MCF 10A (cell line): ENCODE results near the gene FRY. TPM values are rescaled to one million over a fixed set of nuclear protein-coding genes. Genes with fewer than 3 reads are reported as not detected.

ENCODE experiments used
- BruUV-seq: library from RNA; stranded (reverse); fragments of 400-500 nt; replicated peaks from 2 replicates; lab custom pipeline; 2021; lab: Mats Ljungman, UMichigan
- CTCF ChIA-PET: fragments of 300-600 bp; sonication (Branson Sonifier 250); formaldehyde crosslinking; extraction: SDS; loops from one replicate; lab custom pipeline; 2021; ENCODE audit warnings: antibody characterized with exemption, inconsistent platforms; lab: Yijun Ruan, JAX
- POLR2A ChIA-PET: fragments of 300-600, 350-650 bp; sonication (Branson Sonifier 250); formaldehyde crosslinking; extraction: SDS; loops from one replicate; lab custom pipeline; 2020; ENCODE audit warnings: antibody characterized with exemption, inconsistent platforms; lab: Yijun Ruan, JAX
- DNase-seq: peaks from one replicate; pipeline ENCODE4 v3.0.0-alpha.2; 2018; ENCODE audit not compliant: unreplicated experiment
- H3K27ac Mint-ChIP-seq: one replicate; pipeline ENCODE4 v1.8.0; 2022; ENCODE audit warnings: mild to moderate bottlenecking, low read depth, mixed read lengths; ENCODE audit not compliant: unreplicated experiment
- H3K27me3 Mint-ChIP-seq: one replicate; pipeline ENCODE4 v1.8.0; 2022; ENCODE audit warnings: mixed read lengths; ENCODE audit not compliant: insufficient read depth, unreplicated experiment
- H3K36me3 Mint-ChIP-seq: one replicate; pipeline ENCODE4 v1.8.0; 2022; ENCODE audit warnings: mild to moderate bottlenecking, moderate library complexity, mixed read lengths; ENCODE audit not compliant: insufficient read depth, unreplicated experiment
- H3K4me1 Mint-ChIP-seq: one replicate; pipeline ENCODE4 v1.8.0; 2022; ENCODE audit warnings: mixed read lengths; ENCODE audit not compliant: insufficient read depth, unreplicated experiment
- H3K4me3 Mint-ChIP-seq: one replicate; pipeline ENCODE4 v1.8.0; 2022; ENCODE audit warnings: mild to moderate bottlenecking, moderate library complexity, mixed read lengths; ENCODE audit not compliant: unreplicated experiment
- H3K9me3 Mint-ChIP-seq: one replicate; pipeline ENCODE4 v1.8.0; 2022; ENCODE audit warnings: mixed read lengths; ENCODE audit not compliant: unreplicated experiment
- intact Hi-C: fragments of 100-400 bp; cut with micrococcal nuclease; formaldehyde crosslinking; loops from 2 replicates; pipeline ENCODE4 v1.14.1; 2022
- total RNA-seq: library from RNA; stranded (reverse); gene quantifications from 2 replicates; pipeline ENCODE4 v1.2.3, GENCODE V29; 2022
- TF ChIP-seq, protein P1 (sequence below): fragments of 200-600 bp; IDR thresholded peaks from one replicate; pipeline ENCODE4 v1.8.0; 2022; ENCODE audit warnings: antibody characterized with exemption, mild to moderate bottlenecking; ENCODE audit not compliant: unreplicated experiment

The FRY gene
- total RNA-seq, 1 experiment from 2014 or later: 8.9 TPM

DNA sequence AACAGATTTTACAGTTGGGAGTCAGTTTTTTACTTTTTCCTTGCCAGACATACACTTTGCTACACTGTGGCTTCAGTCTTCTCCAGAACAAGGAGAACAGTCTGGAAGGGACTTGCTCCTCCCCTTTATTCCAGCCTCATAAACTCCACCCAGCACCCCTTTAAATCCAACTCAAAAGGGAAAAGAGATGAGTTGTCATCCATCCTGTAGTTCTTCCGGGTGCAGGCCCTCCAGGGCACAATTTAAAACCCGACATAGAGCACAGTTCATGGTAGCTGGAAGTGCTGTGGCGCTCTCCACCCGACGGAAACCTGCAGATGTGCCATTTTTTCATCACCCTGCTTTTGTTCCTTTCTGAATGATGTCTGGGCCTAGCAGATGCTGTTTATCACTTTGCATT lies 184.7 kb downstream of the FRY start:
- no peaks in the 10 kb centered on the region for H3K9me3 Mint-ChIP-seq
- POLR2A ChIA-PET: interaction anchor here (1.1 to 1.5 kb wide), 3 partner anchors 9 to 22 kb away, joined by 3 to 4 read pairs (median 3); no protein-coding TSS in a partner anchor
- H3K27me3 Mint-ChIP-seq: no peaks in the 10 kb centered on the region
- intact Hi-C loops: no loop called here
- H3K4me3 Mint-ChIP-seq: no peak overlapping the region
- BruUV-seq: no TSS peak
- DNase-seq: no peak
- no peaks in the 10 kb centered on the region for H3K4me1 Mint-ChIP-seq
- TF ChIP-seq, protein P1, sequence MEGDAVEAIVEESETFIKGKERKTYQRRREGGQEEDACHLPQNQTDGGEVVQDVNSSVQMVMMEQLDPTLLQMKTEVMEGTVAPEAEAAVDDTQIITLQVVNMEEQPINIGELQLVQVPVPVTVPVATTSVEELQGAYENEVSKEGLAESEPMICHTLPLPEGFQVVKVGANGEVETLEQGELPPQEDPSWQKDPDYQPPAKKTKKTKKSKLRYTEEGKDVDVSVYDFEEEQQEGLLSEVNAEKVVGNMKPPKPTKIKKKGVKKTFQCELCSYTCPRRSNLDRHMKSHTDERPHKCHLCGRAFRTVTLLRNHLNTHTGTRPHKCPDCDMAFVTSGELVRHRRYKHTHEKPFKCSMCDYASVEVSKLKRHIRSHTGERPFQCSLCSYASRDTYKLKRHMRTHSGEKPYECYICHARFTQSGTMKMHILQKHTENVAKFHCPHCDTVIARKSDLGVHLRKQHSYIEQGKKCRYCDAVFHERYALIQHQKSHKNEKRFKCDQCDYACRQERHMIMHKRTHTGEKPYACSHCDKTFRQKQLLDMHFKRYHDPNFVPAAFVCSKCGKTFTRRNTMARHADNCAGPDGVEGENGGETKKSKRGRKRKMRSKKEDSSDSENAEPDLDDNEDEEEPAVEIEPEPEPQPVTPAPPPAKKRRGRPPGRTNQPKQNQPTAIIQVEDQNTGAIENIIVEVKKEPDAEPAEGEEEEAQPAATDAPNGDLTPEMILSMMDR: no peak
- H3K36me3 Mint-ChIP-seq: peaks cover 6% of the 10 kb centered on the region
- CTCF ChIA-PET: interaction anchor here (0.6 kb wide), 1 partner anchor 321 kb away, joined by 3 read pairs; no protein-coding TSS in a partner anchor
- H3K27ac Mint-ChIP-seq: no peak overlapping the region

DNA sequence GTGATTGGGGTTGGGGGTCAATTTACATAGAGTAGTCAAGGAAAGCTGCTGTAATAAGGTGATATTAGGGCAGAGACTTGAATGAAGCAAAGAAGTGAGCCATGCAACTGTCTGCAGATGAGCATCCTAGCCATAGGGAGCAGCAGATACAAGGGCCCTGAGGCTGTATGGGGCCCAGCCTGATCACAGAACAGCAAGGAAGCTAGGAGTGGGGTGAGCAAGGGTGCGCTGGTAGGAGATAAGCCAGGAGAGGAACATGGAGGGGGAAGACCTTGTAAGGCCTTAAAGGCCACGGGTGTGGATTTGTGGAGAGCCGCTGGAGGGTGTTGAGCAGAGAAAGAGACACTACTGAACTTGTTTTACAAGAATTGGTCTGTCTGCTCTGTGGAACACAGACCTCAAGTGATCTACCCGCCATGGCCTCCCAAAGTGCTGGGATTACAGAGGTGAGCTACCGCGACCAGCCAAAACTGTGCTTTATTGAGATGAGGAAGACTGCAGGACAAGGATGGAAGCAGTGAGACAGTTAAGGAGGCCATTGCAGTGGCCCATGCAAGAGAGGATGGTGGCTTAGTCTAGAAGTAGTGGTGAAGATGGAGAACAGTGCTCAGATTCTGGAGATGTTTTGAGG lies 190.6 kb downstream of the FRY start:
- Mint-ChIP-seq H3K36me3 (peaks cover 6% of the 10 kb centered on the region), H3K27me3 (no peaks in the 10 kb centered on the region), H3K27ac (no peak overlapping the region), H3K4me1 (no peaks in the 10 kb centered on the region), H3K4me3 (no peak overlapping the region), H3K9me3 (no peaks in the 10 kb centered on the region)
- POLR2A ChIA-PET: no interaction called here
- BruUV-seq: no TSS peak
- intact Hi-C loops: no loop called here
- no peak for DNase-seq
- TF ChIP-seq, protein P1: no peak
- CTCF ChIA-PET: interaction anchor here (1.6 kb wide), 1 partner anchor 25 kb away, joined by 3 read pairs; no protein-coding TSS in a partner anchor

DNA sequence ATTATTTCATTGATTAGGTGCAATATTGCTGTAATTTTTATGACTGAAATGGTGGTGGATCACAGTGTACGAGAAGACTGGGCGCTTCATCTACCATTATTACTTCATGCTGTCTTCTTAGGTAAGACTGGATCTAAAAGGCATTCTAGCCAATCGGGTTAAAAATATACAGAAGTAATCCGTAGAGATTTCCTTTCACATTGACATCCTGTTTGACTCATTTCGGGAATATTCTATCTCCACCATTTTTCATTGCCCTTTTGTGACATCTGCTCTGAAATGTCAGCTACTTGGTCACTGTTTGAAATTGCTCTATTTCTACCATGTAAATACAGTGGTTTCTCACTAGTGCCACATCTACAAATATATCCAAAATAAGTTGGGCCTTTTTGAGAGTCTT lies 193.3 kb downstream of the FRY start:
- TF ChIP-seq, protein P1: no peak
- ChIA-PET CTCF (interaction anchor here (1.0 kb wide), 1 partner anchor 22 kb away, joined by 3 read pairs; no protein-coding TSS in a partner anchor), POLR2A (interaction anchor here (1.0 to 1.2 kb wide), 2 partner anchors 9 to 59 kb away, joined by 3 to 4 read pairs; no protein-coding TSS in a partner anchor)
- Mint-ChIP-seq H3K4me1 (no peaks in the 10 kb centered on the region), H3K36me3 (peaks cover 6% of the 10 kb centered on the region), H3K9me3 (no peaks in the 10 kb centered on the region), H3K27ac (no peak overlapping the region), H3K27me3 (no peaks in the 10 kb centered on the region), H3K4me3 (no peak overlapping the region)
- DNase-seq: no peak
- intact Hi-C loops: no loop called here
- no TSS peak for BruUV-seq

DNA sequence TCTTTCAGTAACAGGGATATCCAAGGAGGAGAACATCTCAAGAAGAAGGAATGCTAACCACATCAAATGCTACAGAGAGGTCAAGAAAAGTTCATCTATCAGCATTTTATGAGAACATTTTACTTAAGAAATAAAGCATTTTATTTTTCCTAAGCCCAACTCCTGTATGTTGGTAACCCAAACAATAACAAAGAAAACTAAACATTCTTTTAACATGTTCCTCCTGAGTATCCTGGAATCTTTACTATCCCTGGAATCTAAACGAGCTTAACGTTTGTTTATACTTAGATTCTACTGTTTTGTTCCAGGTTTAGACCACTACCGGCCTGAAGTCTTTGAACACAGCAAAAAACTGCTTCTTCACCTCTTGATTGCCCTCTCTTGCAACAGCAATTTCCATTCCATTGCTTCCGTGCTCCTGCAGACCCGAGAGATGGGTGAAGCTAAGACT lies 193.9 kb downstream of the FRY start:
- ChIA-PET CTCF (interaction anchor here (0.8 to 1.0 kb wide), 2 partner anchors 12 to 21 kb away, joined by 3 read pairs; no protein-coding TSS in a partner anchor), POLR2A (interaction anchor here (1.0 to 1.2 kb wide), 2 partner anchors 10 to 60 kb away, joined by 3 to 4 read pairs; no protein-coding TSS in a partner anchor)
- BruUV-seq: no TSS peak
- TF ChIP-seq, protein P1: no peak
- no peaks in the 10 kb centered on the region for H3K27me3 Mint-ChIP-seq
- no peak overlapping the region for H3K27ac Mint-ChIP-seq
- intact Hi-C loops: no loop called here
- no peak for DNase-seq
- H3K4me1 Mint-ChIP-seq: no peaks in the 10 kb centered on the region
- H3K9me3 Mint-ChIP-seq: no peaks in the 10 kb centered on the region
- peaks cover 6% of the 10 kb centered on the region for H3K36me3 Mint-ChIP-seq
- H3K4me3 Mint-ChIP-seq: no peak overlapping the region
